ENCODE measurements around the gene PRKAR2B.

GRCh38 chr7:107133396-107133795, 88.9 kb downstream of the PRKAR2B start:
- TF ChIP-seq CTCF (IDR thresholded peaks at IDR 0.05) (no peak), POLR2A (IDR thresholded peaks at IDR 0.05) (no peak)
